Astrocyte (in vitro differentiated cells and primary cell): ENCODE data around the gene INPP4A. TPM values are rescaled to one million over a fixed set of nuclear protein-coding genes. Genes with fewer than 3 reads are reported as not detected.

ENCODE experiments used
- DNase-seq: peaks from one replicate; pipeline ENCODE4 v3.0.0-alpha.2; 2010; ENCODE audit warnings: low read depth
- FAIRE-seq: peaks from 2 replicates; lab custom pipeline; 2011; peaks lifted over from hg19 to GRCh38; lab: Jason Lieb, UNC
- H2AFZ ChIP-seq: 2 replicates; pipeline ENCODE4 v1.6.0; 2012; ENCODE audit warnings: low read depth, low read length, inconsistent platforms
- H3K27ac ChIP-seq: 2 replicates; pipeline ENCODE4 v1.5.1; 2011; ENCODE audit warnings: low read depth, low read length, inconsistent platforms
- H3K27me3 ChIP-seq: 2 replicates; pipeline ENCODE4 v1.6.0; 2011; ENCODE audit warnings: low read length, inconsistent platforms; ENCODE audit not compliant: insufficient read depth
- H3K36me3 ChIP-seq: 2 replicates; pipeline ENCODE4 v1.5.1; 2011; ENCODE audit warnings: low read length, inconsistent platforms; ENCODE audit not compliant: insufficient read depth
- H3K4me1 ChIP-seq: 2 replicates; pipeline ENCODE4 v1.5.1; 2011; ENCODE audit warnings: low read length, inconsistent platforms; ENCODE audit not compliant: insufficient read depth
- H3K4me2 ChIP-seq: 2 replicates; pipeline ENCODE4 v1.6.0; 2012; ENCODE audit warnings: low read length, inconsistent platforms
- H3K4me3 ChIP-seq: 2 replicates; pipeline ENCODE4 v1.5.1; 2011; ENCODE audit warnings: low read depth, mild to moderate bottlenecking, low read length, inconsistent platforms; ENCODE audit not compliant: insufficient read depth
- H3K79me2 ChIP-seq: 2 replicates; pipeline ENCODE4 v1.6.0; 2012; ENCODE audit warnings: mild to moderate bottlenecking, low read length, inconsistent platforms; ENCODE audit not compliant: insufficient read depth
- H3K9ac ChIP-seq: 2 replicates; pipeline ENCODE4 v1.6.0; 2012; ENCODE audit warnings: mild to moderate bottlenecking, low read length, inconsistent platforms
- H3K9me3 ChIP-seq: 2 replicates; pipeline ENCODE4 v1.5.1; 2012; ENCODE audit warnings: low read depth, mild to moderate bottlenecking, low read length, inconsistent platforms; ENCODE audit not compliant: insufficient read depth
- H4K20me1 ChIP-seq: 2 replicates; pipeline ENCODE4 v1.6.0; 2012; ENCODE audit warnings: low read length, inconsistent platforms; ENCODE audit not compliant: insufficient read depth
- H3K27ac Mint-ChIP-seq: one replicate; pipeline ENCODE4 v1.8.0; 2021; ENCODE audit warnings: mild to moderate bottlenecking, mixed read lengths; ENCODE audit not compliant: unreplicated experiment
- H3K27me3 Mint-ChIP-seq: one replicate; pipeline ENCODE4 v1.8.0; 2021; ENCODE audit warnings: low read depth, mixed read lengths; ENCODE audit not compliant: unreplicated experiment
- H3K36me3 Mint-ChIP-seq: one replicate; pipeline ENCODE4 v1.8.0; 2021; ENCODE audit warnings: low read depth, mixed read lengths; ENCODE audit not compliant: unreplicated experiment
- H3K4me1 Mint-ChIP-seq: one replicate; pipeline ENCODE4 v1.8.0; 2021; ENCODE audit warnings: low read depth, mixed read lengths; ENCODE audit not compliant: unreplicated experiment
- H3K4me3 Mint-ChIP-seq: one replicate; pipeline ENCODE4 v1.8.0; 2021; ENCODE audit warnings: mild to moderate bottlenecking, moderate library complexity, mixed read lengths; ENCODE audit not compliant: unreplicated experiment
- H3K9me3 Mint-ChIP-seq: one replicate; pipeline ENCODE4 v1.8.0; 2021; ENCODE audit warnings: mild to moderate bottlenecking, mixed read lengths; ENCODE audit not compliant: unreplicated experiment
- EZH2 ChIP-seq: IDR thresholded peaks from 2 replicates; pipeline ENCODE4 v1.6.1; 2012; ENCODE audit warnings: mild to moderate bottlenecking, low read length, inconsistent platforms; ENCODE audit not compliant: insufficient read depth
- total RNA-seq: library from RNA; stranded (reverse); gene quantifications from 2 replicates; pipeline ENCODE4 v1.2.1, GENCODE V29; 2021
- TF ChIP-seq, protein P1 (sequence below): IDR thresholded peaks from 2 replicates; pipeline ENCODE4 v1.5.1; 2011; ENCODE audit warnings: low read depth, mild to moderate bottlenecking, inconsistent platforms, low read length, moderate library complexity; ENCODE audit not compliant: insufficient read depth

The INPP4A gene
- total RNA-seq, 1 donor from 2014 or later: 19.4 TPM

DNA sequence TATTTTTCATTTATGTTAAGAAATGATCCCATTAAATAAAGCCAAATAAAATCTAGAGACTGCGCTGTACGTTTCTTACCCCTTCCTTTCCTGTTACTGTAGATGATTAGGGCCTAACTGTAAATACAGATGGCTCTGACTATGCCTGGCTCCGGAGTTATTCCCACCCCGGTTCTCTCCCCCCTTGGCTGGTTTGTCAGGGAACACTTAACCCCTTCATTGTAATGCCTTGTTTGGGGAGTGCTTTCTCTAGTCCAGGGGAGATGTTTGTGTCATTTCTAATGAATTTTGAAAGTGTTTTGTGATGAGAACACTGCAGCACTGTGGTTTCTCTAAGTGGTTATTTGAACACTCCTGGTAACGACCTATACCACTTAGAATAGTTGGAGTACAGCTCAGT is 172.5 kb downstream of the INPP4A start:
- no peak for DNase-seq
- Histone ChIP-seq H3K4me1 (no peaks in the 10 kb centered on the region), H3K4me2 (no peak overlapping the region), H3K27me3 (no peaks in the 10 kb centered on the region), H3K36me3 (peaks cover 24% of the 10 kb centered on the region), H4K20me1 (peaks cover 17% of the 10 kb centered on the region), H3K9me3 (no peaks in the 10 kb centered on the region), H2AFZ (no peak overlapping the region), H3K4me3 (no peak overlapping the region), H3K9ac (no peak overlapping the region), H3K27ac (no peak overlapping the region), H3K79me2 (peaks cover 3% of the 10 kb centered on the region)
- no peaks in the 10 kb centered on the region for H3K9me3 Mint-ChIP-seq
- FAIRE-seq: no peak
- H3K27ac Mint-ChIP-seq: no peak overlapping the region
- H3K36me3 Mint-ChIP-seq: no peaks in the 10 kb centered on the region
- TF ChIP-seq EZH2: no peak
- TF ChIP-seq, protein P1, sequence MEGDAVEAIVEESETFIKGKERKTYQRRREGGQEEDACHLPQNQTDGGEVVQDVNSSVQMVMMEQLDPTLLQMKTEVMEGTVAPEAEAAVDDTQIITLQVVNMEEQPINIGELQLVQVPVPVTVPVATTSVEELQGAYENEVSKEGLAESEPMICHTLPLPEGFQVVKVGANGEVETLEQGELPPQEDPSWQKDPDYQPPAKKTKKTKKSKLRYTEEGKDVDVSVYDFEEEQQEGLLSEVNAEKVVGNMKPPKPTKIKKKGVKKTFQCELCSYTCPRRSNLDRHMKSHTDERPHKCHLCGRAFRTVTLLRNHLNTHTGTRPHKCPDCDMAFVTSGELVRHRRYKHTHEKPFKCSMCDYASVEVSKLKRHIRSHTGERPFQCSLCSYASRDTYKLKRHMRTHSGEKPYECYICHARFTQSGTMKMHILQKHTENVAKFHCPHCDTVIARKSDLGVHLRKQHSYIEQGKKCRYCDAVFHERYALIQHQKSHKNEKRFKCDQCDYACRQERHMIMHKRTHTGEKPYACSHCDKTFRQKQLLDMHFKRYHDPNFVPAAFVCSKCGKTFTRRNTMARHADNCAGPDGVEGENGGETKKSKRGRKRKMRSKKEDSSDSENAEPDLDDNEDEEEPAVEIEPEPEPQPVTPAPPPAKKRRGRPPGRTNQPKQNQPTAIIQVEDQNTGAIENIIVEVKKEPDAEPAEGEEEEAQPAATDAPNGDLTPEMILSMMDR: no peak
- no peak overlapping the region for H3K4me3 Mint-ChIP-seq
- no peaks in the 10 kb centered on the region for H3K27me3 Mint-ChIP-seq
- no peaks in the 10 kb centered on the region for H3K4me1 Mint-ChIP-seq

DNA sequence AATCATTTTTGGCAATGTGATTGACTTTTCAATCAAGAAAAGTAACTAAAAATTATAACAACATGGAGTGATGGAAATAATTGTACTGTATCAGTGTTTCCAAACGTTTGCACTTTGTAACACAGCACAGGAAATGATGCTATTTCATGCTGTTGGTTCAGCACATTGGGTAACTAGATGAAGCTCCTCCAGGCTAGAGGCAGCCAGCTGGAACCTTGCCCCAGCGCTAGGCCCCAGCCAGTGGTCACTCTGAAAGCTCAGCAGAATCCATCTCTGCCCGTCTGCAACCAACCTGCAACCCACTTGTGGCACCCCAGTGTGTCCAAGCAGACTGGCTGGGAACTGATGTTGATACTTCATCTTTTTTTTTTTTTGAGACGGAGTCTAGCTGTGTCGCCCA is 179.0 kb downstream of the INPP4A start:
- H3K27ac ChIP-seq: no peak overlapping the region
- peaks cover 5% of the 10 kb centered on the region for H3K9me3 Mint-ChIP-seq
- no peak overlapping the region for H3K9ac ChIP-seq
- no peaks in the 10 kb centered on the region for H3K4me1 Mint-ChIP-seq
- H4K20me1 ChIP-seq: no peaks in the 10 kb centered on the region
- H3K4me2 ChIP-seq: no peak overlapping the region
- no peak for FAIRE-seq
- H3K27me3 Mint-ChIP-seq: no peaks in the 10 kb centered on the region
- no peak for DNase-seq
- TF ChIP-seq, protein P1: no peak
- no peak for TF ChIP-seq EZH2
- H3K27ac Mint-ChIP-seq: no peak overlapping the region
- no peaks in the 10 kb centered on the region for H3K36me3 ChIP-seq
- H2AFZ ChIP-seq: no peak overlapping the region
- H3K4me3 Mint-ChIP-seq: no peak overlapping the region
- no peaks in the 10 kb centered on the region for H3K27me3 ChIP-seq
- no peak overlapping the region for H3K4me3 ChIP-seq
- no peaks in the 10 kb centered on the region for H3K79me2 ChIP-seq
- H3K9me3 ChIP-seq: no peaks in the 10 kb centered on the region
- H3K36me3 Mint-ChIP-seq: no peaks in the 10 kb centered on the region
- no peaks in the 10 kb centered on the region for H3K4me1 ChIP-seq

DNA sequence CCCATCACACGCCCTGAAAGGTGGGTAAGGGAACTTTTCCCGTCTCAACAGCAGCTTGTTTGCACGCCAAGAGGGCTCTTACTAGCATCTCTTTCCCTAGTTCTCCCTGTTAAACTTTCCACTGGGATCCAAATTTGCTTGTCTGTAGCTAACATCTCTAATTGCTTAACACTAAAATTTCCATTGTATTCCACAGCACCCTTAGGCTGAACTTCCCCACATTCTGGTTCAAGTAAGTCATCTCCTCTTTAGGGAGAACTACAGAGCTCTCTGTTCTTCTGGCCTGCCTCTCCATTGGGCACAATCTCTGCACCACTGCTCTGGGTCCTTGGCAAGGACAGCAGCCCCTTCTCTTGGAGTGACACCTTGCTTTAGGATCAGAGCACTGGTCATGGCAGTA is 187.7 kb downstream of the INPP4A start:
- Mint-ChIP-seq H3K4me1 (peaks cover 9% of the 10 kb centered on the region), H3K27me3 (no peaks in the 10 kb centered on the region), H3K4me3 (no peak overlapping the region), H3K9me3 (peaks cover 4% of the 10 kb centered on the region), H3K27ac (no peak overlapping the region), H3K36me3 (no peaks in the 10 kb centered on the region)
- no peak for DNase-seq
- no peak overlapping the region for H3K27ac ChIP-seq
- H3K79me2 ChIP-seq: no peaks in the 10 kb centered on the region
- no peaks in the 10 kb centered on the region for H3K36me3 ChIP-seq
- no peaks in the 10 kb centered on the region for H3K27me3 ChIP-seq
- no peak overlapping the region for H3K4me2 ChIP-seq
- no peaks in the 10 kb centered on the region for H4K20me1 ChIP-seq
- H3K9ac ChIP-seq: no peak overlapping the region
- H3K4me1 ChIP-seq: no peaks in the 10 kb centered on the region
- FAIRE-seq: no peak
- H3K4me3 ChIP-seq: no peak overlapping the region
- no peak overlapping the region for H2AFZ ChIP-seq
- no peaks in the 10 kb centered on the region for H3K9me3 ChIP-seq
- no peak for TF ChIP-seq EZH2
- TF ChIP-seq, protein P1: no peak
